ENCODE results near the gene MTHFD2L.

The MTHFD2L gene

GRCh38 chr4:74260036-74260435 is 102.1 kb downstream of the MTHFD2L start:
- DNase-seq: no peak

GRCh38 chr4:74262522-74262921 is 104.6 kb downstream of the MTHFD2L start:
- DNase-seq: no peak

GRCh38 chr4:74263551-74263950 is 105.6 kb downstream of the MTHFD2L start:
- DNase-seq: no peak

- no peak for DNase-seq
Observed at GRCh38 chr4:74266081-74266480, 108.2 kb downstream of the MTHFD2L start.

- DNase-seq: no peak
Observed at GRCh38 chr4:74267998-74268606, 110.2 kb downstream of the MTHFD2L start.

GRCh38 chr4:74268643-74269042 is 110.7 kb downstream of the MTHFD2L start:
- no peak for DNase-seq

GRCh38 chr4:74278490-74278889 is 120.6 kb downstream of the MTHFD2L start:
- DNase-seq: no peak

- no peak for DNase-seq
Observed at GRCh38 chr4:74279716-74280115, 121.8 kb downstream of the MTHFD2L start.

- DNase-seq: no peak
Observed at GRCh38 chr4:74282926-74283325, 125.0 kb downstream of the MTHFD2L start.

- DNase-seq: no peak
Observed at GRCh38 chr4:74283614-74284013, 125.7 kb downstream of the MTHFD2L start.

GRCh38 chr4:74284053-74284452 is 126.1 kb downstream of the MTHFD2L start:
- DNase-seq: no peak

- no peak for DNase-seq
Observed at GRCh38 chr4:74287164-74287563, 129.2 kb downstream of the MTHFD2L start.

GRCh38 chr4:74287791-74288190 is 129.9 kb downstream of the MTHFD2L start:
- no peak for DNase-seq

- no peak for DNase-seq
Observed at GRCh38 chr4:74291471-74291870, 133.6 kb downstream of the MTHFD2L start.

GRCh38 chr4:74292111-74292870 is 134.4 kb downstream of the MTHFD2L start:
- no peak for DNase-seq

- no peak for DNase-seq
Observed at GRCh38 chr4:74293558-74293957, 135.6 kb downstream of the MTHFD2L start.

- DNase-seq: no peak
Observed at GRCh38 chr4:74294681-74295080, 136.8 kb downstream of the MTHFD2L start.

- no peak for DNase-seq
Observed at GRCh38 chr4:74297539-74297938, 139.6 kb downstream of the MTHFD2L start.

GRCh38 chr4:74304095-74304625 is 146.2 kb downstream of the MTHFD2L start:
- no peak for DNase-seq

GRCh38 chr4:74305000-74305399 is 147.1 kb downstream of the MTHFD2L start:
- DNase-seq: no peak

GRCh38 chr4:74307170-74307569 is 149.3 kb downstream of the MTHFD2L start:
- no peak for DNase-seq

- DNase-seq: no peak
Observed at GRCh38 chr4:74308215-74308614, 150.3 kb downstream of the MTHFD2L start, which contains the start of gene EPGN. TSS of gene EPGN (plus strand) at chr4:74308470. CDS start at chr4:74308534, 64 bp downstream.

- DNase-seq: no peak
Observed at GRCh38 chr4:74309223-74309622, 151.3 kb downstream of the MTHFD2L start.

- DNase-seq: no peak
Observed at GRCh38 chr4:74311696-74312313, 153.9 kb downstream of the MTHFD2L start.
